Trophoblast cell (in vitro differentiated cells and primary cell): ENCODE measurements around the gene EVX2.
A peak's percentile ranks its signal among the peaks of the same experiment; 100 is the strongest.

Experiments used
- DNase-seq, 2 donors: peaks; one replicate each; pipeline ENCODE4 v3.0.0-alpha.2; 2016
- H2AFZ ChIP-seq: 2 replicates; pipeline ENCODE4 v1.6.1; 2013; ENCODE audit warnings: low read length, moderate library complexity, mild to moderate bottlenecking; ENCODE audit not compliant: insufficient read depth, poor library complexity
- H2AK5ac ChIP-seq: 2 replicates; pipeline ENCODE4 v1.6.1; 2013; ENCODE audit warnings: mild to moderate bottlenecking, low read length
- H2BK120ac ChIP-seq: 2 replicates; pipeline ENCODE4 v1.6.1; 2013; ENCODE audit warnings: low read length, mild to moderate bottlenecking, moderate library complexity; ENCODE audit not compliant: insufficient read depth, poor library complexity
- H2BK12ac ChIP-seq: 2 replicates; pipeline ENCODE4 v1.6.1; 2013; ENCODE audit warnings: mild to moderate bottlenecking, low read length, moderate library complexity
- H2BK5ac ChIP-seq: 2 replicates; pipeline ENCODE4 v1.6.1; 2013; ENCODE audit warnings: low read length, low read depth, moderate library complexity, mild to moderate bottlenecking; ENCODE audit not compliant: poor library complexity
- H3K14ac ChIP-seq: 2 replicates; pipeline ENCODE4 v1.6.1; 2013; ENCODE audit warnings: mild to moderate bottlenecking, low read length
- H3K18ac ChIP-seq: 2 replicates; pipeline ENCODE4 v1.6.1; 2013; ENCODE audit warnings: mild to moderate bottlenecking, low read length
- H3K23ac ChIP-seq: 2 replicates; pipeline ENCODE4 v1.6.1; 2013; ENCODE audit warnings: low read length
- H3K27ac ChIP-seq: 2 replicates; pipeline ENCODE4 v1.5.1; 2013; ENCODE audit warnings: low read depth, mild to moderate bottlenecking, inconsistent platforms, low read length, moderate library complexity
- H3K27me3 ChIP-seq: 2 replicates; pipeline ENCODE4 v1.6.1; 2013; ENCODE audit warnings: inconsistent platforms, mild to moderate bottlenecking, low read length, moderate library complexity; ENCODE audit not compliant: insufficient read depth
- H3K36me3 ChIP-seq, 2 experiments: 1 replicate in 1 of 2; 2 replicates in 1 of 2; pipeline ENCODE4 v1.6.1; 2013; ENCODE audit warnings: low read length in 2 of 2, mild to moderate bottlenecking in 2 of 2, moderate library complexity in 1 of 2; ENCODE audit not compliant: insufficient read depth in 2 of 2, control insufficient read depth in 1 of 2
- H3K4ac ChIP-seq: 2 replicates; pipeline ENCODE4 v1.6.1; 2013; ENCODE audit warnings: low read depth, mild to moderate bottlenecking, low read length, moderate library complexity
- H3K4me1 ChIP-seq, 2 experiments: 1 replicate in 1 of 2; 2 replicates in 1 of 2; pipeline ENCODE4 v1.6.1; 2013; ENCODE audit warnings: low read length in 2 of 2, mild to moderate bottlenecking in 2 of 2, moderate library complexity in 1 of 2; ENCODE audit not compliant: insufficient read depth in 2 of 2, control insufficient read depth in 1 of 2
- H3K4me2 ChIP-seq: 2 replicates; pipeline ENCODE4 v1.6.1; 2013; ENCODE audit warnings: inconsistent platforms, mild to moderate bottlenecking, low read length, moderate library complexity
- H3K4me3 ChIP-seq: 2 replicates; pipeline ENCODE4 v1.5.1; 2013; ENCODE audit warnings: mild to moderate bottlenecking, low read depth, low read length, inconsistent platforms
- H3K79me1 ChIP-seq: one replicate; pipeline ENCODE4 v1.6.1; 2013; ENCODE audit warnings: low read length
- H3K79me2 ChIP-seq: 2 replicates; pipeline ENCODE4 v1.6.1; 2013; ENCODE audit warnings: low read length, mild to moderate bottlenecking; ENCODE audit not compliant: control insufficient read depth, insufficient read depth, poor library complexity
- H3K9ac ChIP-seq: 2 replicates; pipeline ENCODE4 v1.6.1; 2013; ENCODE audit warnings: mild to moderate bottlenecking, low read length
- H3K9me3 ChIP-seq: 2 replicates; pipeline ENCODE4 v1.6.1; 2013; ENCODE audit warnings: low read depth, mild to moderate bottlenecking, control low read depth, inconsistent platforms, low read length; ENCODE audit not compliant: insufficient read depth
- H4K12ac ChIP-seq: 2 replicates; pipeline ENCODE4 v1.6.1; 2013; ENCODE audit warnings: low read depth, mild to moderate bottlenecking, low read length, moderate library complexity
- H4K8ac ChIP-seq: 2 replicates; pipeline ENCODE4 v1.6.1; 2013; ENCODE audit warnings: low read depth, mild to moderate bottlenecking, low read length, moderate library complexity
- H4K91ac ChIP-seq: one replicate; pipeline ENCODE4 v1.6.1; 2013; ENCODE audit warnings: low read depth, mild to moderate bottlenecking, low read length, moderate library complexity
- WGBS: extraction: QIAGEN DNeasy Blood & Tissue Kit; methylation state at CpG from one replicate; pipeline ENCODE4 v1.1.7; 2013; ENCODE audit warnings: missing lambda C conversion rate; ENCODE audit not compliant: insufficient read length, insufficient coverage; ENCODE audit errors: extremely low coverage; 5-methylcytosine and 5-hydroxymethylcytosine counted together

Gene EVX2

GRCh38 chr2:176085861-176086771 lies 2.4 kb upstream of the EVX2 start:
- Histone ChIP-seq H3K79me1 (no peaks in the 10 kb centered on the region), H3K9ac (no peak overlapping the region), H3K27ac (no peak overlapping the region), H3K18ac (no peak overlapping the region), H3K4me2 (peak overlapping the region; percentile 32), H3K4me3 (no peak overlapping the region), H4K8ac (no peak overlapping the region), H3K27me3 (peaks cover 91% of the 10 kb centered on the region), H2BK5ac (no peak overlapping the region), H2AFZ (no peak overlapping the region), H3K23ac (no peak overlapping the region), H3K79me2 (peaks cover 2% of the 10 kb centered on the region), H3K4me1 (peaks cover 12 to 17% of the 10 kb centered on the region in 2 experiments), H4K91ac (no peak overlapping the region), H3K9me3 (peaks cover 4% of the 10 kb centered on the region), H3K4ac (no peak overlapping the region), H2AK5ac (no peak overlapping the region), H2BK120ac (no peak overlapping the region), H2BK12ac (no peak overlapping the region), H3K36me3 (no peaks in the 10 kb centered on the region), H3K14ac (no peak overlapping the region), H4K12ac (no peak overlapping the region)
- peak in 1 of 2 donors; percentile 27 for DNase-seq
- WGBS = no CpG with 5 or more reads among the region's 46 CpGs

- H3K9ac ChIP-seq = no peak overlapping the region
- DNase-seq = no peak
- no peak overlapping the region for H3K27ac ChIP-seq
- no peak overlapping the region for H2BK12ac ChIP-seq
- no CpG with 5 or more reads among the region's 40 CpGs for WGBS
- peaks cover 94% of the 10 kb centered on the region for H3K27me3 ChIP-seq
- H3K23ac ChIP-seq = no peak overlapping the region
- H2AK5ac ChIP-seq = no peak overlapping the region
- H3K4me3 ChIP-seq = no peak overlapping the region
- H4K8ac ChIP-seq = no peak overlapping the region
- H3K79me1 ChIP-seq = no peaks in the 10 kb centered on the region
- H4K91ac ChIP-seq = no peak overlapping the region
- peaks cover 20 to 24% of the 10 kb centered on the region in 2 experiments for H3K4me1 ChIP-seq
- peaks cover 12% of the 10 kb centered on the region for H3K9me3 ChIP-seq
- H3K4me2 ChIP-seq = peak overlapping the region; percentile 35
- no peaks in the 10 kb centered on the region for H3K36me3 ChIP-seq
- no peak overlapping the region for H4K12ac ChIP-seq
- no peak overlapping the region for H2BK5ac ChIP-seq
- no peak overlapping the region for H3K18ac ChIP-seq
- H3K4ac ChIP-seq = no peak overlapping the region
- no peak overlapping the region for H2AFZ ChIP-seq
- peaks cover 2% of the 10 kb centered on the region for H3K79me2 ChIP-seq
- no peak overlapping the region for H3K14ac ChIP-seq
- H2BK120ac ChIP-seq = no peak overlapping the region
Observed at GRCh38 chr2:176085120-176085788, 1.5 kb upstream of the EVX2 start.

- H2BK120ac ChIP-seq = no peak overlapping the region
Observed at GRCh38 chr2:176084611-176085119, 903 bp upstream of the EVX2 start.

GRCh38 chr2:176082824-176083751 lies 674 bp downstream of the EVX2 start:
- H4K12ac ChIP-seq = no peak overlapping the region
- no peak overlapping the region for H2BK5ac ChIP-seq
- H4K8ac ChIP-seq = no peak overlapping the region
- no peak overlapping the region for H3K14ac ChIP-seq
- peaks cover 89% of the 10 kb centered on the region for H3K27me3 ChIP-seq
- H3K4ac ChIP-seq = no peak overlapping the region
- peak overlapping the region; percentile 51 for H3K4me2 ChIP-seq
- no peak overlapping the region for H3K4me3 ChIP-seq
- DNase-seq = no peak
- H3K23ac ChIP-seq = no peak overlapping the region
- peaks cover 2% of the 10 kb centered on the region for H3K79me2 ChIP-seq
- H2BK12ac ChIP-seq = no peak overlapping the region
- H2AK5ac ChIP-seq = no peak overlapping the region
- peaks cover 1% of the 10 kb centered on the region for H3K79me1 ChIP-seq
- H3K4me1 ChIP-seq = peaks cover 23 to 26% of the 10 kb centered on the region in 2 experiments
- no peak overlapping the region for H3K27ac ChIP-seq
- H4K91ac ChIP-seq = no peak overlapping the region
- WGBS = no CpG with 5 or more reads among the region's 66 CpGs
- no peak overlapping the region for H2BK120ac ChIP-seq
- no peak overlapping the region for H3K18ac ChIP-seq
- H3K36me3 ChIP-seq = no peaks in the 10 kb centered on the region
- peak overlapping the region; percentile 30 for H2AFZ ChIP-seq
- peaks cover 12% of the 10 kb centered on the region for H3K9me3 ChIP-seq
- no peak overlapping the region for H3K9ac ChIP-seq

More at GRCh38 chr2:176084611-176085119, 903 bp upstream of the EVX2 start:
- H3K23ac ChIP-seq = no peak overlapping the region
- H3K79me1 ChIP-seq = no peaks in the 10 kb centered on the region
- H3K27ac ChIP-seq = no peak overlapping the region
- H3K4ac ChIP-seq = no peak overlapping the region
- no peak overlapping the region for H4K91ac ChIP-seq
- H2BK12ac ChIP-seq = no peak overlapping the region
- no peak overlapping the region for H2AFZ ChIP-seq
- no peak overlapping the region for H3K14ac ChIP-seq
- DNase-seq = no peak
- peaks cover 92% of the 10 kb centered on the region for H3K27me3 ChIP-seq
- H3K9me3 ChIP-seq = peaks cover 12% of the 10 kb centered on the region
- peaks cover 20 to 24% of the 10 kb centered on the region in 2 experiments for H3K4me1 ChIP-seq
- peak overlapping the region; percentile 14 for H3K4me2 ChIP-seq
- H3K9ac ChIP-seq = no peak overlapping the region
- H2BK5ac ChIP-seq = no peak overlapping the region
- no CpG with 5 or more reads among the region's 26 CpGs for WGBS
- peaks cover 2% of the 10 kb centered on the region for H3K79me2 ChIP-seq
- H3K36me3 ChIP-seq = no peaks in the 10 kb centered on the region
- no peak overlapping the region for H3K4me3 ChIP-seq
- H4K12ac ChIP-seq = no peak overlapping the region
- H2AK5ac ChIP-seq = no peak overlapping the region
- H3K18ac ChIP-seq = no peak overlapping the region
- no peak overlapping the region for H4K8ac ChIP-seq
